22Rv1 (cell line): ENCODE results near the gene C1orf174.

Experiments used
- H3K27ac ChIP-seq: fragments of 450-650 bp; 2 replicates; pipeline ENCODE4 v1.5.1; 2017
- CTCF ChIP-seq: fragments of 450-650 bp; IDR thresholded peaks from 2 replicates; pipeline ENCODE4 v1.5.1; 2017; ENCODE audit warnings: mild to moderate bottlenecking
- ZFX ChIP-seq: fragments of 450-650 bp; IDR thresholded peaks from 2 replicates; pipeline ENCODE4 v1.6.1; 2017; ENCODE audit warnings: antibody characterized with exemption, borderline replicate concordance

The C1orf174 gene

GRCh38 chr1:3907031-3907534 is 7.0 kb upstream of the C1orf174 start:
- TF ChIP-seq CTCF (peak; percentile 14; the same call in 1 of the 2 replicates), ZFX (no peak)
- no peak overlapping the region for H3K27ac ChIP-seq

- no peak overlapping the region for H3K27ac ChIP-seq
- no peak for TF ChIP-seq CTCF
- TF ChIP-seq ZFX: no peak
These were observed 6.6 kb upstream of the C1orf174 start for GRCh38 chr1:3906672-3907020.

- no peak for TF ChIP-seq CTCF
- TF ChIP-seq ZFX: no peak
- H3K27ac ChIP-seq: no peak overlapping the region
These were observed 6.0 kb upstream of the C1orf174 start for GRCh38 chr1:3905953-3906671.

GRCh38 chr1:3905266-3905952 is 5.3 kb upstream of the C1orf174 start:
- TF ChIP-seq ZFX: no peak
- TF ChIP-seq CTCF: no peak
- no peak overlapping the region for H3K27ac ChIP-seq

- H3K27ac ChIP-seq: no peak overlapping the region
- TF ChIP-seq CTCF (no peak), ZFX (no peak)
These were observed 4.7 kb upstream of the C1orf174 start for GRCh38 chr1:3904843-3905185.

GRCh38 chr1:3904006-3904842 is 4.2 kb upstream of the C1orf174 start:
- TF ChIP-seq CTCF: no peak
- no peak for TF ChIP-seq ZFX
- H3K27ac ChIP-seq: no peak overlapping the region
